GM23338 (cell line): ENCODE data around the gene FCRL1. TPM values are rescaled to one million over a fixed set of nuclear protein-coding genes. Genes with fewer than 3 reads are reported as not detected.

Experiments
- ATAC-seq: fragments of 200-7000 bp; cut with Tn5 transposase; 3 replicates; pipeline ENCODE4 v1.9.1; 2020
- DNase-seq: peaks from one replicate; pipeline ENCODE4 v3.0.0-alpha.2; 2015; ENCODE audit warnings: low spot score
- H2AFZ ChIP-seq: fragments of 200-600 bp; sonication (generic); 2 replicates; pipeline ENCODE4 v1.8.0; 2016; ENCODE audit warnings: antibody characterized with exemption, mild to moderate bottlenecking, moderate library complexity
- H3F3A ChIP-seq: fragments of 200-600 bp; sonication (generic); replicated peaks from 2 replicates; pipeline ENCODE4 v1.8.0; 2017; ENCODE audit warnings: antibody characterized with exemption, mixed run types, low read depth
- H3K27ac ChIP-seq: fragments of 200-600 bp; sonication (generic); 2 replicates; pipeline ENCODE4 v1.6.1; 2016; ENCODE audit warnings: low read depth
- H3K27me3 ChIP-seq: fragments of 200-600 bp; sonication (generic); 2 replicates; pipeline ENCODE4 v1.8.0; 2016; ENCODE audit warnings: mild to moderate bottlenecking, mixed run types, moderate library complexity; ENCODE audit not compliant: insufficient read depth
- H3K36me3 ChIP-seq: fragments of 200-600 bp; sonication (generic); 2 replicates; pipeline ENCODE4 v1.8.0; 2016; ENCODE audit warnings: mild to moderate bottlenecking; ENCODE audit not compliant: insufficient read depth
- H3K4me1 ChIP-seq: fragments of 200-600 bp; sonication (generic); 2 replicates; pipeline ENCODE4 v1.8.0; 2016; ENCODE audit warnings: mild to moderate bottlenecking, moderate library complexity; ENCODE audit not compliant: insufficient read depth
- H3K4me2 ChIP-seq: fragments of 200-600 bp; sonication (generic); 2 replicates; pipeline ENCODE4 v1.7.1; 2017; ENCODE audit warnings: mixed run types
- H3K4me3 ChIP-seq: fragments of 200-600 bp; sonication (generic); 2 replicates; pipeline ENCODE4 v1.6.1; 2016; ENCODE audit warnings: mixed run types
- H3K79me2 ChIP-seq: fragments of 200-600 bp; sonication (generic); replicated peaks from 2 replicates; pipeline ENCODE4 v1.8.0; 2017; ENCODE audit warnings: mild to moderate bottlenecking; ENCODE audit not compliant: insufficient read depth
- H3K9me2 ChIP-seq: fragments of 200-600 bp; sonication (generic); 2 replicates; pipeline ENCODE4 v1.8.0; 2017; ENCODE audit not compliant: insufficient read depth
- H4K20me1 ChIP-seq: fragments of 200-600 bp; sonication (generic); replicated peaks from 2 replicates; pipeline ENCODE4 v1.8.0; 2017; ENCODE audit warnings: mild to moderate bottlenecking; ENCODE audit not compliant: insufficient read depth
- H3K27ac Mint-ChIP-seq: 2 replicates; pipeline ENCODE4 v1.8.0; 2020; ENCODE audit warnings: inconsistent platforms, mild to moderate bottlenecking, moderate library complexity, mixed read lengths
- H3K27me3 Mint-ChIP-seq: 3 replicates; pipeline ENCODE4 v1.8.0; 2022; ENCODE audit warnings: low read depth, mild to moderate bottlenecking, moderate library complexity, mixed read lengths, inconsistent platforms; ENCODE audit not compliant: insufficient read depth, poor library complexity
- H3K36me3 Mint-ChIP-seq: 3 replicates; pipeline ENCODE4 v1.8.0; 2021; ENCODE audit warnings: low read depth, mild to moderate bottlenecking, inconsistent platforms, moderate library complexity, mixed read lengths
- H3K4me1 Mint-ChIP-seq: 3 replicates; pipeline ENCODE4 v1.8.0; 2020; ENCODE audit warnings: mild to moderate bottlenecking, inconsistent platforms, mixed read lengths
- H3K4me3 Mint-ChIP-seq: 3 replicates; pipeline ENCODE4 v1.8.0; 2021; ENCODE audit warnings: moderate library complexity, mild to moderate bottlenecking, inconsistent platforms, mixed read lengths
- H3K9me3 Mint-ChIP-seq: 3 replicates; pipeline ENCODE4 v1.8.0; 2020; ENCODE audit warnings: moderate library complexity, mild to moderate bottlenecking, inconsistent platforms, mixed read lengths
- CREB1 ChIP-seq: fragments of 250-450 bp; sonication (Bioruptor Pico); IDR thresholded peaks from 2 replicates; pipeline ENCODE4 v1.5.0; 2020; ENCODE audit warnings: low read depth, mild to moderate bottlenecking, moderate library complexity
- EZH2 ChIP-seq: fragments of 200-600 bp; sonication (generic); IDR thresholded peaks from one replicate; pipeline ENCODE4 v1.8.0; 2017; ENCODE audit warnings: antibody characterized with exemption, mild to moderate bottlenecking, low read depth; ENCODE audit not compliant: unreplicated experiment
- EZH2phosphoT487 ChIP-seq: fragments of 200-600 bp; sonication (generic); IDR thresholded peaks from one replicate; pipeline ENCODE4 v1.8.1; 2018; ENCODE audit warnings: antibody characterized with exemption; ENCODE audit not compliant: unreplicated experiment
- JUNB ChIP-seq: IDR thresholded peaks from one replicate; pipeline ENCODE4 v1.6.1; 2016; ENCODE audit warnings: antibody characterized with exemption; ENCODE audit not compliant: unreplicated experiment
- NANOG ChIP-seq: IDR thresholded peaks from 2 replicates; pipeline ENCODE4 v1.6.1; 2016; ENCODE audit warnings: antibody characterized with exemption, borderline replicate concordance
- POLR2AphosphoS5 ChIP-seq: IDR thresholded peaks from 2 replicates; pipeline ENCODE4 v1.6.1; 2016; ENCODE audit warnings: antibody characterized with exemption, low read depth
- STAT1 ChIP-seq: IDR thresholded peaks from one replicate; pipeline ENCODE4 v1.6.1; 2016; ENCODE audit warnings: antibody characterized with exemption; ENCODE audit not compliant: unreplicated experiment
- ZNF114 ChIP-seq: fragments of 250-450 bp; sonication (Bioruptor Pico); IDR thresholded peaks from 2 replicates; pipeline ENCODE4 v1.5.0; 2020; ENCODE audit warnings: mild to moderate bottlenecking, moderate library complexity
- ZNF331 ChIP-seq: fragments of 250-450 bp; sonication (Bioruptor Pico); IDR thresholded peaks from 2 replicates; pipeline ENCODE4 v1.5.0; 2020; ENCODE audit warnings: low read depth, mild to moderate bottlenecking, moderate library complexity
- polyA plus RNA-seq: library from polyadenylated mRNA; unstranded; fragments of >200 nt; fragmentation: Nextera tagmentation; extraction: Ambion mirVana; gene quantifications from 2 replicates; pipeline ENCODE4 v1.2.1, GENCODE V29; 2016
- total RNA-seq: library from RNA; depleted of rRNA; stranded (reverse); fragments of >200 nt; shearing (Covaris generic); gene quantifications from 2 replicates; pipeline ENCODE4 v1.2.3, GENCODE V29; 2014
- TF ChIP-seq, protein P1 (sequence below): IDR thresholded peaks from one replicate; pipeline ENCODE4 v1.6.1; 2018; ENCODE audit warnings: antibody characterized with exemption; ENCODE audit not compliant: unreplicated experiment
- TF ChIP-seq, protein P2 (sequence below), 2 experiments: fragments of 200-600 bp in 1 of 2; sonication (generic) in 1 of 2; conservative IDR thresholded peaks; 2 replicates each; pipeline versions ENCODE4 v1.5.1 to v1.6.1; 2016 to 2017; ENCODE audit warnings: antibody characterized with exemption in 2 of 2, low read depth in 2 of 2, mild to moderate bottlenecking in 2 of 2, moderate library complexity in 1 of 2
- TF ChIP-seq, protein P3 (sequence below): fragments of 250-450 bp; sonication (Bioruptor Pico); IDR thresholded peaks from 2 replicates; pipeline ENCODE4 v1.5.0; 2020; ENCODE audit warnings: mild to moderate bottlenecking, moderate library complexity
- TF ChIP-seq, protein P4 (sequence below): IDR thresholded peaks from 2 replicates; pipeline ENCODE4 v1.6.1; 2016; ENCODE audit warnings: antibody characterized with exemption

The FCRL1 gene
- total and polyA plus RNA-seq, 2 experiments from 2014 or later: not detected

DNA sequence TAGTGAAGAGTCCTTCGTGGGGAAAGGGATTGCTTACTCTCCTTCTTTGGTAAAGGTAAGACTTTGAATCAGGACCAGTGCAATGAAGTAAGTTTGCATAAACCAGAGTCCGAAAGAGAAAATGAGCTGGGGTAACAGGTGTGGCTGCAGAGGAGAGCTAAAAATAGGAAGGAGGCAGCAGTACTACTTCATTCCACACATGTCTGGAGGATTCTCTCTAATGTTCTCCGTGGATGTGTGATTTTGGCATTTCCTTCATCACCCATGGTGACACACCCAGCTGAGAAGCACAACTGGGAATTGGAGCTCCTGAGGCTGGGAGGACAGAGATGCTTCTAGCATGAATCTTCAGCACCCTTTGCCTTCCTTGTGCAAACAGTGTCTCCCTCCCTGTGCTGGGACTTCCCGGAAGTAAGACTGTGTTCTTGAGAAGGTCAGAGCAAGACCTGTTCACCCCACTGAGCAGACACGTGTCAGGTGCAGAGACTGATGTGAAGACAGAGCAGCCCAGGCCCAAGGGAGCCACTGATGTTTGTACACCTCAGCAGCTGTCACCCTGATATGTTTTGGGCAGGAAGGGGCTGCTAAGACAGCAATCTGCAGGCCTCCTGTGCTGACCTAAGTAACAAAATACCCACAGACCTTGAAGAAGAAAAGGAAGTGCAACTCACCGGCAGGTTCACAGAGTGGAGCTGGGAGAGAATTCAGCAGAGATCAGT lies 13.3 kb downstream of the FCRL1 start:
- Histone ChIP-seq H3K79me2 (no peaks in the 10 kb centered on the region), H3F3A (no peaks in the 10 kb centered on the region), H4K20me1 (no peaks in the 10 kb centered on the region), H3K27me3 (no peaks in the 10 kb centered on the region), H3K4me3 (no peak overlapping the region), H3K27ac (no peak overlapping the region), H3K4me1 (no peaks in the 10 kb centered on the region), H3K36me3 (no peaks in the 10 kb centered on the region), H3K4me2 (no peak overlapping the region), H3K9me2 (no peaks in the 10 kb centered on the region; the same call in 1 of the 2 replicates), H2AFZ (no peak overlapping the region)
- Mint-ChIP-seq H3K4me3 (no peak overlapping the region), H3K27ac (no peak overlapping the region), H3K4me1 (no peaks in the 10 kb centered on the region), H3K9me3 (no peaks in the 10 kb centered on the region), H3K36me3 (no peaks in the 10 kb centered on the region), H3K27me3 (peaks cover 6% of the 10 kb centered on the region)
- TF ChIP-seq EZH2 (no peak), ZNF331 (no peak), STAT1 (no peak), JUNB (no peak), NANOG (no peak), ZNF114 (no peak), EZH2phosphoT487 (no peak), CREB1 (CRISPR knock-in tag) (no peak), POLR2AphosphoS5 (no peak)
- TF ChIP-seq, protein P1, sequence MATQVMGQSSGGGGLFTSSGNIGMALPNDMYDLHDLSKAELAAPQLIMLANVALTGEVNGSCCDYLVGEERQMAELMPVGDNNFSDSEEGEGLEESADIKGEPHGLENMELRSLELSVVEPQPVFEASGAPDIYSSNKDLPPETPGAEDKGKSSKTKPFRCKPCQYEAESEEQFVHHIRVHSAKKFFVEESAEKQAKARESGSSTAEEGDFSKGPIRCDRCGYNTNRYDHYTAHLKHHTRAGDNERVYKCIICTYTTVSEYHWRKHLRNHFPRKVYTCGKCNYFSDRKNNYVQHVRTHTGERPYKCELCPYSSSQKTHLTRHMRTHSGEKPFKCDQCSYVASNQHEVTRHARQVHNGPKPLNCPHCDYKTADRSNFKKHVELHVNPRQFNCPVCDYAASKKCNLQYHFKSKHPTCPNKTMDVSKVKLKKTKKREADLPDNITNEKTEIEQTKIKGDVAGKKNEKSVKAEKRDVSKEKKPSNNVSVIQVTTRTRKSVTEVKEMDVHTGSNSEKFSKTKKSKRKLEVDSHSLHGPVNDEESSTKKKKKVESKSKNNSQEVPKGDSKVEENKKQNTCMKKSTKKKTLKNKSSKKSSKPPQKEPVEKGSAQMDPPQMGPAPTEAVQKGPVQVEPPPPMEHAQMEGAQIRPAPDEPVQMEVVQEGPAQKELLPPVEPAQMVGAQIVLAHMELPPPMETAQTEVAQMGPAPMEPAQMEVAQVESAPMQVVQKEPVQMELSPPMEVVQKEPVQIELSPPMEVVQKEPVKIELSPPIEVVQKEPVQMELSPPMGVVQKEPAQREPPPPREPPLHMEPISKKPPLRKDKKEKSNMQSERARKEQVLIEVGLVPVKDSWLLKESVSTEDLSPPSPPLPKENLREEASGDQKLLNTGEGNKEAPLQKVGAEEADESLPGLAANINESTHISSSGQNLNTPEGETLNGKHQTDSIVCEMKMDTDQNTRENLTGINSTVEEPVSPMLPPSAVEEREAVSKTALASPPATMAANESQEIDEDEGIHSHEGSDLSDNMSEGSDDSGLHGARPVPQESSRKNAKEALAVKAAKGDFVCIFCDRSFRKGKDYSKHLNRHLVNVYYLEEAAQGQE: no peak
- TF ChIP-seq, protein P2, sequence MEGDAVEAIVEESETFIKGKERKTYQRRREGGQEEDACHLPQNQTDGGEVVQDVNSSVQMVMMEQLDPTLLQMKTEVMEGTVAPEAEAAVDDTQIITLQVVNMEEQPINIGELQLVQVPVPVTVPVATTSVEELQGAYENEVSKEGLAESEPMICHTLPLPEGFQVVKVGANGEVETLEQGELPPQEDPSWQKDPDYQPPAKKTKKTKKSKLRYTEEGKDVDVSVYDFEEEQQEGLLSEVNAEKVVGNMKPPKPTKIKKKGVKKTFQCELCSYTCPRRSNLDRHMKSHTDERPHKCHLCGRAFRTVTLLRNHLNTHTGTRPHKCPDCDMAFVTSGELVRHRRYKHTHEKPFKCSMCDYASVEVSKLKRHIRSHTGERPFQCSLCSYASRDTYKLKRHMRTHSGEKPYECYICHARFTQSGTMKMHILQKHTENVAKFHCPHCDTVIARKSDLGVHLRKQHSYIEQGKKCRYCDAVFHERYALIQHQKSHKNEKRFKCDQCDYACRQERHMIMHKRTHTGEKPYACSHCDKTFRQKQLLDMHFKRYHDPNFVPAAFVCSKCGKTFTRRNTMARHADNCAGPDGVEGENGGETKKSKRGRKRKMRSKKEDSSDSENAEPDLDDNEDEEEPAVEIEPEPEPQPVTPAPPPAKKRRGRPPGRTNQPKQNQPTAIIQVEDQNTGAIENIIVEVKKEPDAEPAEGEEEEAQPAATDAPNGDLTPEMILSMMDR (conservative IDR thresholded peaks at IDR 0.05; ENCODE audit: low read depth in 2 of 2): no peak
- TF ChIP-seq, protein P3, sequence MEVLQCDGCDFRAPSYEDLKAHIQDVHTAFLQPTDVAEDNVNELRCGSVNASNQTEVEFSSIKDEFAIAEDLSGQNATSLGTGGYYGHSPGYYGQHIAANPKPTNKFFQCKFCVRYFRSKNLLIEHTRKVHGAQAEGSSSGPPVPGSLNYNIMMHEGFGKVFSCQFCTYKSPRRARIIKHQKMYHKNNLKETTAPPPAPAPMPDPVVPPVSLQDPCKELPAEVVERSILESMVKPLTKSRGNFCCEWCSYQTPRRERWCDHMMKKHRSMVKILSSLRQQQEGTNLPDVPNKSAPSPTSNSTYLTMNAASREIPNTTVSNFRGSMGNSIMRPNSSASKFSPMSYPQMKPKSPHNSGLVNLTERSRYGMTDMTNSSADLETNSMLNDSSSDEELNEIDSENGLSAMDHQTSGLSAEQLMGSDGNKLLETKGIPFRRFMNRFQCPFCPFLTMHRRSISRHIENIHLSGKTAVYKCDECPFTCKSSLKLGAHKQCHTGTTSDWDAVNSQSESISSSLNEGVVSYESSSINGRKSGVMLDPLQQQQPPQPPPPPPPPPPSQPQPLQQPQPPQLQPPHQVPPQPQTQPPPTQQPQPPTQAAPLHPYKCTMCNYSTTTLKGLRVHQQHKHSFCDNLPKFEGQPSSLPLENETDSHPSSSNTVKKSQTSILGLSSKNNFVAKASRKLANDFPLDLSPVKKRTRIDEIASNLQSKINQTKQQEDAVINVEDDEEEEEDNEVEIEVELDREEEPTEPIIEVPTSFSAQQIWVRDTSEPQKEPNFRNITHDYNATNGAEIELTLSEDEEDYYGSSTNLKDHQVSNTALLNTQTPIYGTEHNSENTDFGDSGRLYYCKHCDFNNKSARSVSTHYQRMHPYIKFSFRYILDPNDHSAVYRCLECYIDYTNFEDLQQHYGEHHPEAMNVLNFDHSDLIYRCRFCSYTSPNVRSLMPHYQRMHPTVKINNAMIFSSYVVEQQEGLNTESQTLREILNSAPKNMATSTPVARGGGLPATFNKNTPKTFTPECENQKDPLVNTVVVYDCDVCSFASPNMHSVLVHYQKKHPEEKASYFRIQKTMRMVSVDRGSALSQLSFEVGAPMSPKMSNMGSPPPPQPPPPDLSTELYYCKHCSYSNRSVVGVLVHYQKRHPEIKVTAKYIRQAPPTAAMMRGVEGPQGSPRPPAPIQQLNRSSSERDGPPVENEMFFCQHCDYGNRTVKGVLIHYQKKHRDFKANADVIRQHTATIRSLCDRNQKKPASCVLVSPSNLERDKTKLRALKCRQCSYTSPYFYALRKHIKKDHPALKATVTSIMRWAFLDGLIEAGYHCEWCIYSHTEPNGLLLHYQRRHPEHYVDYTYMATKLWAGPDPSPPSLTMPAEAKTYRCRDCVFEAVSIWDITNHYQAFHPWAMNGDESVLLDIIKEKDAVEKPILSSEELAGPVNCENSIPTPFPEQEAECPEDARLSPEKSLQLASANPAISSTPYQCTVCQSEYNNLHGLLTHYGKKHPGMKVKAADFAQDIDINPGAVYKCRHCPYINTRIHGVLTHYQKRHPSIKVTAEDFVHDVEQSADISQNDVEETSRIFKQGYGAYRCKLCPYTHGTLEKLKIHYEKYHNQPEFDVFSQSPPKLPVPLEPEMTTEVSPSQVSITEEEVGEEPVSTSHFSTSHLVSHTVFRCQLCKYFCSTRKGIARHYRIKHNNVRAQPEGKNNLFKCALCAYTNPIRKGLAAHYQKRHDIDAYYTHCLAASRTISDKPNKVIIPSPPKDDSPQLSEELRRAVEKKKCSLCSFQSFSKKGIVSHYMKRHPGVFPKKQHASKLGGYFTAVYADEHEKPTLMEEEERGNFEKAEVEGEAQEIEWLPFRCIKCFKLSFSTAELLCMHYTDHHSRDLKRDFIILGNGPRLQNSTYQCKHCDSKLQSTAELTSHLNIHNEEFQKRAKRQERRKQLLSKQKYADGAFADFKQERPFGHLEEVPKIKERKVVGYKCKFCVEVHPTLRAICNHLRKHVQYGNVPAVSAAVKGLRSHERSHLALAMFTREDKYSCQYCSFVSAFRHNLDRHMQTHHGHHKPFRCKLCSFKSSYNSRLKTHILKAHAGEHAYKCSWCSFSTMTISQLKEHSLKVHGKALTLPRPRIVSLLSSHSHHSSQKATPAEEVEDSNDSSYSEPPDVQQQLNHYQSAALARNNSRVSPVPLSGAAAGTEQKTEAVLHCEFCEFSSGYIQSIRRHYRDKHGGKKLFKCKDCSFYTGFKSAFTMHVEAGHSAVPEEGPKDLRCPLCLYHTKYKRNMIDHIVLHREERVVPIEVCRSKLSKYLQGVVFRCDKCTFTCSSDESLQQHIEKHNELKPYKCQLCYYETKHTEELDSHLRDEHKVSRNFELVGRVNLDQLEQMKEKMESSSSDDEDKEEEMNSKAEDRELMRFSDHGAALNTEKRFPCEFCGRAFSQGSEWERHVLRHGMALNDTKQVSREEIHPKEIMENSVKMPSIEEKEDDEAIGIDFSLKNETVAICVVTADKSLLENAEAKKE (CRISPR knock-in tag): no peak
- TF ChIP-seq, protein P4, sequence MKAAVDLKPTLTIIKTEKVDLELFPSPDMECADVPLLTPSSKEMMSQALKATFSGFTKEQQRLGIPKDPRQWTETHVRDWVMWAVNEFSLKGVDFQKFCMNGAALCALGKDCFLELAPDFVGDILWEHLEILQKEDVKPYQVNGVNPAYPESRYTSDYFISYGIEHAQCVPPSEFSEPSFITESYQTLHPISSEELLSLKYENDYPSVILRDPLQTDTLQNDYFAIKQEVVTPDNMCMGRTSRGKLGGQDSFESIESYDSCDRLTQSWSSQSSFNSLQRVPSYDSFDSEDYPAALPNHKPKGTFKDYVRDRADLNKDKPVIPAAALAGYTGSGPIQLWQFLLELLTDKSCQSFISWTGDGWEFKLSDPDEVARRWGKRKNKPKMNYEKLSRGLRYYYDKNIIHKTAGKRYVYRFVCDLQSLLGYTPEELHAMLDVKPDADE: no peak
- no peak for DNase-seq
- ATAC-seq: no peak
